KOPT-K1 (cell line): Measurements from ENCODE around the gene FGGY.
"Not testable (repeated sequence)": the region's sequence is repeated elsewhere in the genome, so short reads cannot be mapped to it uniquely, and the experiment has no call there.

Experiments
- H3K27ac ChIP-seq: fragments of 200-600 bp; sonication (generic); 2 replicates; pipeline ENCODE4 v1.5.1; 2016; ENCODE audit warnings: antibody characterized with exemption, mild to moderate bottlenecking, low read depth, low read length; ENCODE audit not compliant: poor library complexity, severe bottlenecking
- H3K36me3 ChIP-seq: fragments of 200-600 bp; sonication (generic); 2 replicates; pipeline ENCODE4 v1.5.1; 2017; ENCODE audit warnings: antibody characterized with exemption, mild to moderate bottlenecking, low read length, moderate library complexity; ENCODE audit not compliant: insufficient read depth
- H3K9me3 ChIP-seq: fragments of 200-600 bp; sonication (generic); 2 replicates; pipeline ENCODE4 v1.5.1; 2017; ENCODE audit warnings: antibody characterized with exemption, low read length, mild to moderate bottlenecking; ENCODE audit not compliant: insufficient read depth, poor library complexity, severe bottlenecking

The FGGY gene

GRCh38 chr1:59643526-59643925 lies 346.6 kb downstream of the FGGY start:
- H3K27ac ChIP-seq = no peak overlapping the region
- H3K36me3 ChIP-seq = no peaks in the 10 kb centered on the region
- no peaks in the 10 kb centered on the region for H3K9me3 ChIP-seq

- Histone ChIP-seq H3K27ac (no peak overlapping the region), H3K36me3 (no peaks in the 10 kb centered on the region), H3K9me3 (no peaks in the 10 kb centered on the region)
These were observed 349.0 kb downstream of the FGGY start for GRCh38 chr1:59645893-59646292.

DNA sequence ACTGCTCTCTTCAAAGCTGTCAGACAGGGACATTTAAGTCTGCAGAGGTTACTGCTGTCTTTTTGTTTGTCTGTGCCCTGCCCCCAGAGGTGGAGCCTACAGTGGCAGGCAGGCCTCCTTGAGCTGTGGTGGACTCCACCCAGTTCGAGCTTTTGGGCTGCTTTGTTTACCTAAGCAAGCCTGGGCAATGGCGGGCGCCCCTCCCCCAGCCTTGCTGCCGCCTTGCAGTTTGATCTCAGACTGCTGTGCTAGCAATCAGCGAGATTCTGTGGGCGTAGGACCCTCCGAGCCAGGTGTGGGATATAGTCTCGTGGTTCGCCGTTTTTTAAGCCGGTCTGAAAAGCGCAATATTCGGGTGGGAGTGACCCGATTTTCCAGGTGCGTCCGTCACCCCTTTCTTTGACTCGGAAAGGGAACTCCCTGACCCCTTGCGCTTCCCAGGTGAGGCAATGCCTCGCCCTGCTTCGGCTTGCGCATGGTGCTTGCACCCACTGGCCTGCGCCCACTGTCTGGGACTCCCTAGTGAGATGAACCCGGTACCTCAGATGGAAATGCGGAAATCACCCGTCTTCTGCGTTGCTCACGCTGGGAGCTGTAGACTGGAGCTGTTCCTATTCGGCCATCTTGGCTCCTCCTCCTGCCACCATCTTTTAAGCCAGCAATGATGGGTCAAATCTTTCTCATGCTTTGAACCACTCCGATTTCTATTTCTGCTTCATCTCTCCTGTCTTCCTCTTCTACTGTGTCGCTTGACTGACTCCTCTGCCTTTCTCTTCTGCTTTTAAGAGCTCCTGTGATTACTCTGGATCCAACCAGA lies 356.5 kb downstream of the FGGY start:
- H3K27ac ChIP-seq, H3K36me3 ChIP-seq, H3K9me3 ChIP-seq: not testable (repeated sequence)

GRCh38 chr1:59653968-59654367 lies 357.1 kb downstream of the FGGY start:
- H3K27ac ChIP-seq = no peak overlapping the region

GRCh38 chr1:59657873-59658465 lies 361.1 kb downstream of the FGGY start:
- Histone ChIP-seq H3K27ac (no peak overlapping the region), H3K36me3 (no peaks in the 10 kb centered on the region), H3K9me3 (no peaks in the 10 kb centered on the region)

More at GRCh38 chr1:59653968-59654367, 357.1 kb downstream of the FGGY start:
- Histone ChIP-seq H3K9me3 (no peaks in the 10 kb centered on the region), H3K36me3 (no peaks in the 10 kb centered on the region)

- Histone ChIP-seq H3K9me3 (no peaks in the 10 kb centered on the region), H3K27ac (no peak overlapping the region), H3K36me3 (no peaks in the 10 kb centered on the region)
These were observed 367.3 kb downstream of the FGGY start for GRCh38 chr1:59664166-59664565.

GRCh38 chr1:59666106-59666505 lies 369.2 kb downstream of the FGGY start:
- H3K9me3 ChIP-seq = no peaks in the 10 kb centered on the region
- no peaks in the 10 kb centered on the region for H3K36me3 ChIP-seq
- H3K27ac ChIP-seq = no peak overlapping the region

DNA sequence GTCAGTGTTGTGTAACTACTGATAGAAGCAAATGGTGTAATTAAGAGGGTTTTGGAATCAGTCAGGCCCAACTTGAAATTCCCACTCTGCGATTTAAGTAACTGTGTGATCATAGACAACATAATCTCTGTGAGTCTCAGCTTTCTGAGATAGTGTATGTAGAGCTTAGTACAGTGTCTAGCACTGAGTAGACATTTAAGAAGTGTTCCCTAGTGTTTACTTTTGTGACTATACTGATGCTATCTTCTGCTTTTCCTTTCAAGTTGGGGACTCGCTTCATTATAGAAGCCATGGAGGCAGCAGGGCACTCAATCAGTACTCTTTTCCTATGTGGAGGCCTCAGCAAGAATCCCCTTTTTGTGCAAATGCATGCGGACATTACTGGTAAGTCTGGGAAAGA lies 370.1 kb downstream of the FGGY start:
- Histone ChIP-seq H3K36me3 (no peaks in the 10 kb centered on the region), H3K9me3 (no peaks in the 10 kb centered on the region), H3K27ac (no peak overlapping the region)

DNA sequence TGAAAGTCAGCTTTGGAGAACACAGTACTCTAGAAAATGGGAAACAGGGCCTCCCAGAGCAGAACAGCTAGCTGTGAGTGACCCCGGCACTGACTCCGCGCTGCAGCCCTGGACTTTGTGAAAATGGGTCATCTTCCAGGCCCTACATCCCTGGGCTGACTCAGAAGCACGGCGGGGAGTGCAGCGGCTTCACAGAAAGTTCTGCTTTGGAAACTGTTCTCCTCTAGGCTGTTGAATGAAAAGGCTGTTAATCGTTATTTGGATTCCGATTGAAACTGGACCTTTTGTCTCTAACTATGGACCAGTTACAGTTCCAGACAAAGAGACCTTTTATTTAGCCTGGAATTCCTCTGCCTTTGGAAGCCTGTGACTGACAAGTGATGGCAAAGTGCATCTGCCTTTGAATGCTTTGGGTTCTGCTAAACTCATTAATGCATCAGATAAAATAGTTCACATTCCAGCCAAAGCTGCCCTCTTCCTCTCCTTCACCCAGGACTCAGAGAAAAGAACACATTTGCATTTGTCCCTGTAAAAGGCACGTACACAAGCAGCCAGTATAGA lies 372.9 kb downstream of the FGGY start:
- H3K27ac ChIP-seq = no peak overlapping the region

DNA sequence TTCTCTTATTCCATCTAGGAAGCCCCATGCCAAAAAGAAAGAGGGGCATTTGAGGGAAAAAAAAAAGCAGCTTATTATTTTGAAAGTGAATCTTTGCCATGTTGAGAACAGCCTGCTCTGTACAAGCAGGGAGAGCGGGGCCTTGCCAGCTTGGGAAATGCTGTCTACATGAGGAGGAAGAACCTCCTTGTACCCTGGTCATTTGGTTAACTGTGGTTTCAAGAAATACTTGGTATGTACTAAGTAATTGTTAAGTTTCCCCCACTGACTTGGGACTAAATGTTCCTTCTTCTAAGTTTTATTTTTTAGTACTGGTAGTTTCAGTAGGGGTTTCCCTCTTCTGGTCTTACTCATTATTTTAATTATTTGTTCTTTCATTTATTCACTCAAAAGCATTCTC lies 373.8 kb downstream of the FGGY start:
- H3K9me3 ChIP-seq = no peaks in the 10 kb centered on the region
- no peaks in the 10 kb centered on the region for H3K36me3 ChIP-seq
- H3K27ac ChIP-seq = no peak overlapping the region

More for the DNA sequence above, 372.9 kb downstream of the FGGY start:
- no peaks in the 10 kb centered on the region for H3K9me3 ChIP-seq
- no peaks in the 10 kb centered on the region for H3K36me3 ChIP-seq

DNA sequence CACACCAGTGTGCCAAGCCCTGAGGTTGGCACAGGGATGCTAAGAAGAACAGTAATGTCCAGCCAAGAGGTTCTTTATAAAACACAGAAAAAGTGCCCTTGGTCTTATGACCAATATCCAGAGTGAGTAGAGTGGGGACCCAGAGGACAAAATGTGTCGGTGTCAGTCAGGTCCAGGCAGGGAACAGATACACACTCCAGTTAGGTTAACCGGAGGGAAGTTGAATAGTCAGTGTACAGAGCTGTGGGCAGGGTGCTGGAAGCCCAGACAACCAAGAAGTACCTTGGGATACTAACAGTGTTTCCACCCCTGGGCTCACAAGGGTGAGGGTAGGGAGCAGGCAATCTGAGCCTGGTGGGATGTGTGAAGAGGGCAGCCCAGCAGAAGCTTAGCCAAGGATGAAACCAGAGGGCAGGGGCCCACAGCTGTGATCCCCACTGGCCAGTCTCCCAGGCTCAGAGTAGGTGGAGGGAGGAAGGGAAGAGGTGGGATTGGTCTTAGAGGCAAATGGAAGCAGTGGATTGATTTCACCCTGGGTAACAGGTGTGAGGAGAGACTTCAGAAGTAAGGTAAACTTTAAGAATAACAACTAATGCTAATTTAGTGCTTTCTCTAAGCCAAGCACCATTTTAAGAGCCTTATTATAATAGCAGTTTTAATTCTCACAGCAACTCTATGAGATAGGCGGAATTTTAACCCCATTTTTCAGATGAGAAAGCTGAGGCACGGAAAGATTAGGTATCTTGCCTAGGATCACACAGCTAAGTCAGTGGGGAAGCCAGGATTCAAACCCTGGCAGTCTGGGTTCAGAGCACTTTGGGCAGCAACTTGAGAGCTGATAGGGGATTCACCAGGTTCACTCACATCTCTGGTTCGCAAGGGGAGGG lies 374.4 kb downstream of the FGGY start:
- Histone ChIP-seq H3K27ac (no peak overlapping the region), H3K36me3 (no peaks in the 10 kb centered on the region), H3K9me3 (no peaks in the 10 kb centered on the region)

DNA sequence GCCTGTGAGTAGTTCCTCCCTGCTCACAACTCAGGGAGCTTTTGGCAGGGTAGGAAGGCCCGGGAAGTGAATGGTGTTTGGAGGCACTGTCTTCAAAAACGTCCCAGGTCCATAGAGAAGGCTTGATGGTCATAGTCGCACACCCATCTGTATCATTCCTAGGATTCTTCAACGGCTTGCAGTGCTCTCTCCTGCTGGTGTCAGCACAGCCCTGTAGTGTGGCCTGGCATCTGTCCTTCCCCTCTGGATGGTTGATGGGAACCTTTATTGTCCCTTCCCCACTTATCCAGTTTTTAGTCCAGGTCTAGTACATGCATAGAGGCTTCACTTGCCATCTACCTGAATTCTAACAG lies 375.0 kb downstream of the FGGY start:
- Histone ChIP-seq H3K27ac (no peak overlapping the region), H3K36me3 (no peaks in the 10 kb centered on the region), H3K9me3 (no peaks in the 10 kb centered on the region)

GRCh38 chr1:59672851-59673572 lies 376.1 kb downstream of the FGGY start:
- H3K9me3 ChIP-seq = no peaks in the 10 kb centered on the region
- H3K27ac ChIP-seq = no peak overlapping the region
- no peaks in the 10 kb centered on the region for H3K36me3 ChIP-seq

GRCh38 chr1:59673573-59674450 lies 376.9 kb downstream of the FGGY start:
- Histone ChIP-seq H3K9me3 (no peaks in the 10 kb centered on the region), H3K36me3 (no peaks in the 10 kb centered on the region), H3K27ac (no peak overlapping the region)
